ENCODE results near the gene DENND4A.
"Not testable (repeated sequence)": the region's sequence is repeated elsewhere in the genome, so short reads cannot be mapped to it uniquely, and the experiment has no call there.

Gene DENND4A

DNA sequence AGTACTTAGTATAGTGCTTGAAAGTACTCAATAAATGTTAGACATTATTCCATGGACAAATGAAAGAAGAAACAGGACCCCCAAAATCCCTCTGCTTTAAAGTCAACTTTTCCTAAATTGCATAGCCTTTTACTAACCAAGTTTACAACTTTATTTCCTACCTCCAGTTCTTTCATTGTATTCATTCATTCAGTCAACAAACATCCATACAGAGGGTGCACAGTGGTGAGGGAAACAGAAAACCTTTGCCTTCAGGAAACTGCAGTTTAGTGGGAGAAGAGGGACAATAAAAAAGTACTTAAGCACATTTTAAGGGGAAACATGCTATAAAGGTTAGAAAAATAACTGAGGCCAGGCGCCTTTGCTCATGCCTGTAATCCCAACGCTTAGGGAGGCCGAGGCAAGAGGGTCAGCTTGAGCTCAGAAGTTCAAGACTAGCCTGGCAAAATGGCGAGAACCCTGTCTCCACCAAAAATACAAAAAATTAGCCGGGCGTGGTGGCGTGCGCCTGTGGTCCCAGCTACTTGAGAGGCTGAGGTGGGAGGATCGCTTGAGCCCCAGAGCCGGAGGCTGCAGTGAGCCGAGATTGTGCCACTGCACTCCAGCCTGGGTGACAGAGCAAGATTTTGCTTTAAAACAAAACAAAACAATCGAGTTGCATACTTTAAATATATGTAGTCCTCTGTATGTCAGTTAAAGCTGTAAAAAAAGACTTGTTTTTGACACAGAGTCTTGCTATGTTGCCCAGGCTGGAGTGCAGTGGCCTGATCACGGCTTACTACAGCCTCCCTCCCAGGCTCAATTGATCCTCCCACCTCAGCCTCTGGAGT, 1.1 kb upstream of the DENND4A start:
- Histone ChIP-seq H3K4me3 (ENCODE audit: low read length) (peak overlapping the region; percentile 94), H3K9ac (ENCODE audit: low read length) (peak overlapping the region; percentile 99), H3K27me3 (ENCODE audit: control insufficient read depth, insufficient read depth, low read length) (no peaks in the 10 kb centered on the region), H3K36me3 (ENCODE audit: control insufficient read depth, insufficient read depth, low read length) (no peaks in the 10 kb centered on the region), H3K4me1 (ENCODE audit: control insufficient read depth, insufficient read depth, low read length) (peaks cover 4% of the 10 kb centered on the region), H3K27ac (ENCODE audit: low read depth, low read length) (peak overlapping the region; percentile 96)

GRCh38 chr15:65791335-65792137, 557 bp downstream of the DENND4A start:
- Histone ChIP-seq H3K27ac (ENCODE audit: low read depth, low read length) (peak overlapping the region; percentile 94), H3K4me1 (ENCODE audit: control insufficient read depth, insufficient read depth, low read length) (peaks cover 4% of the 10 kb centered on the region), H3K9ac (ENCODE audit: low read length) (peak overlapping the region; percentile 39), H3K4me3 (ENCODE audit: low read length) (peak overlapping the region; percentile 69), H3K27me3 (ENCODE audit: control insufficient read depth, insufficient read depth, low read length) (no peaks in the 10 kb centered on the region), H3K36me3 (ENCODE audit: control insufficient read depth, insufficient read depth, low read length) (no peaks in the 10 kb centered on the region)

- Histone ChIP-seq H3K27me3 (ENCODE audit: control insufficient read depth, insufficient read depth, low read length) (no peaks in the 10 kb centered on the region), H3K4me3 (ENCODE audit: low read length) (peak overlapping the region; percentile 69), H3K9ac (ENCODE audit: low read length) (peak overlapping the region; percentile 25), H3K27ac (ENCODE audit: low read depth, low read length) (peak overlapping the region; percentile 94), H3K36me3 (ENCODE audit: control insufficient read depth, insufficient read depth, low read length) (no peaks in the 10 kb centered on the region), H3K4me1 (ENCODE audit: control insufficient read depth, insufficient read depth, low read length) (peaks cover 4% of the 10 kb centered on the region)
These were observed 1.3 kb downstream of the DENND4A start for GRCh38 chr15:65790694-65791334.

GRCh38 chr15:65789759-65790425, 2.2 kb downstream of the DENND4A start:
- no peak overlapping the region for H3K27ac ChIP-seq (ENCODE audit: low read depth, low read length)
- H3K27me3 ChIP-seq (ENCODE audit: control insufficient read depth, insufficient read depth, low read length) = no peaks in the 10 kb centered on the region
- peaks cover 4% of the 10 kb centered on the region for H3K4me1 ChIP-seq (ENCODE audit: control insufficient read depth, insufficient read depth, low read length)
- H3K9ac ChIP-seq (ENCODE audit: low read length) = no peak overlapping the region
- H3K4me3 ChIP-seq (ENCODE audit: low read length) = no peak overlapping the region
- H3K36me3 ChIP-seq (ENCODE audit: control insufficient read depth, insufficient read depth, low read length) = no peaks in the 10 kb centered on the region

- H3K36me3 ChIP-seq (ENCODE audit: control insufficient read depth, insufficient read depth, low read length) = no peaks in the 10 kb centered on the region
- no peaks in the 10 kb centered on the region for H3K27me3 ChIP-seq (ENCODE audit: control insufficient read depth, insufficient read depth, low read length)
- H3K9ac ChIP-seq (ENCODE audit: low read length) = no peak overlapping the region
- H3K4me1 ChIP-seq (ENCODE audit: control insufficient read depth, insufficient read depth, low read length) = peaks cover 4% of the 10 kb centered on the region
- no peak overlapping the region for H3K4me3 ChIP-seq (ENCODE audit: low read length)
- H3K27ac ChIP-seq (ENCODE audit: low read depth, low read length) = no peak overlapping the region
These were observed 3.0 kb downstream of the DENND4A start for GRCh38 chr15:65789105-65789504.

GRCh38 chr15:65787260-65787659, 4.8 kb downstream of the DENND4A start:
- H3K4me3 ChIP-seq (ENCODE audit: low read length) = no peak overlapping the region
- H3K27ac ChIP-seq (ENCODE audit: low read depth, low read length) = no peak overlapping the region
- no peaks in the 10 kb centered on the region for H3K4me1 ChIP-seq (ENCODE audit: control insufficient read depth, insufficient read depth, low read length)
- H3K9ac ChIP-seq (ENCODE audit: low read length) = no peak overlapping the region
- H3K36me3 ChIP-seq (ENCODE audit: control insufficient read depth, insufficient read depth, low read length) = no peaks in the 10 kb centered on the region
- H3K27me3 ChIP-seq (ENCODE audit: control insufficient read depth, insufficient read depth, low read length) = no peaks in the 10 kb centered on the region

DNA sequence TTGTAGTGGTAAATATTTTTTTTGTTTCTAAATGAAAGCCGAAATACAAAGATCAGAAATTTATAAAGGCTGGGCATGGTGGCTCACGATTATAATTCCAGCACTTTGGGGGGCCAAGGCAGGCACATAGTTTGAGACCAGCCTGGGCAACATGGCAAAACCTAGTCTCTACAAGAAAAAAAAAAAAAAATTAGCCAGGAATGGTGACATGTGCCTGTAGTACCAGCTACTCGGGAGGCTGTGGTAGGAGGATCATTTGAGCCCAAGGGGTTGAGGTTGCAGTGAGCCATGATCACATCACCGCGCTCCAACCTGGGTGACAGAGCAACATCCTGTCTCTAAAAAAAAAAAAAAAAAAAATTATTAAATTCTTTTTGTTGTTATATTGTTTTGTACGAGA, 6.9 kb downstream of the DENND4A start:
- Histone ChIP-seq H3K27me3 (ENCODE audit: control insufficient read depth, insufficient read depth, low read length) (no peaks in the 10 kb centered on the region), H3K4me1 (ENCODE audit: control insufficient read depth, insufficient read depth, low read length) (no peaks in the 10 kb centered on the region), H3K9ac (ENCODE audit: low read length) (no peak overlapping the region), H3K4me3 (ENCODE audit: low read length) (no peak overlapping the region), H3K27ac (ENCODE audit: low read depth, low read length) (no peak overlapping the region), H3K36me3 (ENCODE audit: control insufficient read depth, insufficient read depth, low read length) (no peaks in the 10 kb centered on the region)

- no peaks in the 10 kb centered on the region for H3K4me1 ChIP-seq (ENCODE audit: control insufficient read depth, insufficient read depth, low read length)
- H3K9ac ChIP-seq (ENCODE audit: low read length) = no peak overlapping the region
These were observed 8.2 kb downstream of the DENND4A start for GRCh38 chr15:65783872-65784271.

DNA sequence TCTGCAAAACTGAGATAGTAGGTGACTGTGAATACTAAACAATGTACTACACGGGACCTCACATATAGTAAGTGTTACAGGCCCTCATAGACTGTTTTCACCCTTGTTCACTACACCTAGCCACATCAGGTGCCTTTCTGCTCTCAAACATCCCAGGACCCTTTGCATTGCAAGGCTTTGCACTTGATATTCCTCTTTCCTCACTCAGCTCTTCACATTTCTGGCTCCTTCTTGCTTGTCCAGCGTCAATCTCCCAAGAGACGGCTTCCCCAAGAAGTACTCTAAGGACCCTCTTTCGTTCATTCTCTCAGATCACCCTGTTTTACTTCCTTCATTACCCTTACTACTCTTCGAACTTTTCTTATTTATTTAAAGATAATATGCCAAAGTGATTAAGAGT, 10.0 kb downstream of the DENND4A start:
- Histone ChIP-seq H3K27ac (ENCODE audit: low read depth, low read length) (no peak overlapping the region), H3K9ac (ENCODE audit: low read length) (no peak overlapping the region), H3K36me3 (ENCODE audit: control insufficient read depth, insufficient read depth, low read length) (no peaks in the 10 kb centered on the region), H3K27me3 (ENCODE audit: control insufficient read depth, insufficient read depth, low read length) (no peaks in the 10 kb centered on the region), H3K4me1 (ENCODE audit: control insufficient read depth, insufficient read depth, low read length) (no peaks in the 10 kb centered on the region), H3K4me3 (ENCODE audit: low read length) (no peak overlapping the region)

More at GRCh38 chr15:65783872-65784271, 8.2 kb downstream of the DENND4A start:
- H3K27ac ChIP-seq (ENCODE audit: low read depth, low read length) = no peak overlapping the region
- no peaks in the 10 kb centered on the region for H3K27me3 ChIP-seq (ENCODE audit: control insufficient read depth, insufficient read depth, low read length)
- H3K4me3 ChIP-seq (ENCODE audit: low read length) = no peak overlapping the region
- no peaks in the 10 kb centered on the region for H3K36me3 ChIP-seq (ENCODE audit: control insufficient read depth, insufficient read depth, low read length)

- not testable (repeated sequence) for H3K4me1 ChIP-seq (ENCODE audit: control insufficient read depth, insufficient read depth, low read length); H3K9ac ChIP-seq (ENCODE audit: low read length); H3K27ac ChIP-seq (ENCODE audit: low read depth, low read length); H3K27me3 ChIP-seq (ENCODE audit: control insufficient read depth, insufficient read depth, low read length); H3K36me3 ChIP-seq (ENCODE audit: control insufficient read depth, insufficient read depth, low read length); H3K4me3 ChIP-seq (ENCODE audit: low read length)
These were observed 13.4 kb downstream of the DENND4A start for GRCh38 chr15:65778701-65779100.

DNA sequence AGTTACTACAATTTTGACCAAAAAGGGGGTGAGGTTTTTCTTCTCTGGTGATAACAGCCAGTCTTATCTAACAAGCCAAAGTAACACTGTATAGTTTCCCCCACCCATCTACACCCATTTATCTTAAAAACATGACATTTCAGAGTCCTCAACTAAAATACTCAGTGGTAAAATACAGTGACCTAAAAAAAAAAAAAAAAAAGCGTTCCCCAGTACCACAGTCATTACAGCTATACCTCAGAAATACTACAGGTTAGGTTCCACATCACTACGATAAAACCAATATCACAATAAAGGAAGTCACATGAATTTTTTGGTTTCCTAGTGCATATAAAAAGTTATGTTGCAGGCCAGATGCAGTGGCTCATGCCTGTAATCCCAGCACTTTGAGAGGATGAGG, 13.8 kb downstream of the DENND4A start:
- no peak overlapping the region for H3K4me3 ChIP-seq (ENCODE audit: low read length)
- H3K4me1 ChIP-seq (ENCODE audit: control insufficient read depth, insufficient read depth, low read length) = no peaks in the 10 kb centered on the region
- H3K27me3 ChIP-seq (ENCODE audit: control insufficient read depth, insufficient read depth, low read length) = no peaks in the 10 kb centered on the region
- no peak overlapping the region for H3K9ac ChIP-seq (ENCODE audit: low read length)
- H3K36me3 ChIP-seq (ENCODE audit: control insufficient read depth, insufficient read depth, low read length) = no peaks in the 10 kb centered on the region
- H3K27ac ChIP-seq (ENCODE audit: low read depth, low read length) = no peak overlapping the region

DNA sequence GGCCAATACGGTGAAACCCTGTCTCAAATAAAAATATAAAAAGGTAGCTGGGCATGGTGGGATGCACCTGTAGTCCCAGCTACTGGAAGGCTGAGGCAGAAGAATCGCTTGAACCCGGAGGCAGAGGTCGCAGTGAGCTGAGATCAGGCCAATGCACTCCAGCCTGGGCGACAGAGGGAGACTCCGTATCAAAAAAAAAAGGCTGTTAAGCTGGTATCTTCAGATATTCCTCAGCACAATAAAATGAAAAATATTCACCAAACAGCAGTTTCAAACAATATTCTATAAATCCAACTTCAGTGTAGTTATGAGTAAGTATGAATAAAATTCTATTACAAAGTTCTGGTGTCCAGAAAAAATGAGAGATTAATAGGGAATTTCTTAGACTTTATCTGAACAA, 14.2 kb downstream of the DENND4A start:
- no peaks in the 10 kb centered on the region for H3K36me3 ChIP-seq (ENCODE audit: control insufficient read depth, insufficient read depth, low read length)
- H3K4me3 ChIP-seq (ENCODE audit: low read length) = no peak overlapping the region
- no peaks in the 10 kb centered on the region for H3K27me3 ChIP-seq (ENCODE audit: control insufficient read depth, insufficient read depth, low read length)
- H3K27ac ChIP-seq (ENCODE audit: low read depth, low read length) = no peak overlapping the region
- no peak overlapping the region for H3K9ac ChIP-seq (ENCODE audit: low read length)
- H3K4me1 ChIP-seq (ENCODE audit: control insufficient read depth, insufficient read depth, low read length) = no peaks in the 10 kb centered on the region

All from rectal smooth muscle tissue (tissue), 1 donor.